HepG2 (cell line): ENCODE data around the gene HJURP. TPM values are rescaled to one million over a fixed set of nuclear protein-coding genes. Genes with fewer than 3 reads are reported as not detected.

Source experiments
- EHMT2 ChIP-seq: fragments of 200-600 bp; sonication (generic); IDR thresholded peaks from 2 replicates; pipeline ENCODE4 v1.7.0; 2017; ENCODE audit warnings: antibody characterized with exemption, low read depth, low read length, borderline replicate concordance
- FOSL1 ChIP-seq: sonication (generic); formaldehyde crosslinking; IDR thresholded peaks from 2 replicates; pipeline ENCODE4 v1.9.0; 2021; ENCODE audit warnings: missing genetic modification reagents, borderline replicate concordance
- JUND ChIP-seq: sonication (generic); formaldehyde crosslinking; IDR thresholded peaks from 2 replicates; pipeline ENCODE4 v1.8.0; 2022; ENCODE audit warnings: mild to moderate bottlenecking, missing genetic modification reagents
- NFE2L2 ChIP-seq: fragments of 150-350 bp; IDR thresholded peaks from 2 replicates; pipeline ENCODE4 v1.6.1; 2014; ENCODE audit warnings: low read length
- POLR2A ChIP-seq, 2 experiments: IDR thresholded peaks; 2 replicates each; pipeline ENCODE4 v1.6.1; 2011; ENCODE audit warnings: low read depth in 2 of 2, low read length in 2 of 2, mild to moderate bottlenecking in 1 of 2, moderate library complexity in 1 of 2; ENCODE audit not compliant: insufficient read depth in 1 of 2
- ZNF121 ChIP-seq: sonication (generic); formaldehyde crosslinking; IDR thresholded peaks from 2 replicates; pipeline ENCODE4 v1.5.0; 2020; ENCODE audit warnings: mild to moderate bottlenecking, missing genetic modification reagents
- polyA plus RNA-seq, 8 experiments: library from polyadenylated mRNA; depleted of rRNA in 3 of 8; stranded (reverse) in 7 of 8; unstranded in 1 of 8; fragments of >200 nt; fragmentation: Illumina TruSeq in 4 of 8; extraction: Trizol in 4 of 8; gene quantifications; 2 replicates each; pipeline versions ENCODE4 v1.2.1 to v1.2.3, GENCODE V29; 2011 to 2016; ENCODE audit warnings: low read depth in 4 of 8, missing spikeins in 1 of 8, mixed read lengths in 1 of 8; ENCODE audit not compliant: insufficient read depth in 1 of 8
- total RNA-seq, 5 experiments: library from RNA; depleted of rRNA; stranded (reverse); fragments of >200 nt; fragmentation: Illumina TruSeq; extraction: Trizol; gene quantifications; 2 replicates each; pipeline ENCODE4 v1.2.3, GENCODE V29; 2016; ENCODE audit warnings: low read depth in 1 of 5
- TF ChIP-seq, protein P1 (sequence below): sonication (generic); formaldehyde crosslinking; IDR thresholded peaks from 2 replicates; pipeline ENCODE4 v1.4.0; 2020; ENCODE audit warnings: missing genetic modification reagents, borderline replicate concordance
- TF ChIP-seq, protein P2 (sequence below): sonication (generic); formaldehyde crosslinking; IDR thresholded peaks from 2 replicates; pipeline ENCODE4 v1.4.0; 2020; ENCODE audit warnings: mild to moderate bottlenecking, missing genetic modification reagents

HJURP gene
- total and polyA plus RNA-seq, 2 of the 13 experiments (the other 11 are each of a cell fraction or from before 2014, with no cell fraction given) = 36.3 to 43.9 TPM

DNA sequence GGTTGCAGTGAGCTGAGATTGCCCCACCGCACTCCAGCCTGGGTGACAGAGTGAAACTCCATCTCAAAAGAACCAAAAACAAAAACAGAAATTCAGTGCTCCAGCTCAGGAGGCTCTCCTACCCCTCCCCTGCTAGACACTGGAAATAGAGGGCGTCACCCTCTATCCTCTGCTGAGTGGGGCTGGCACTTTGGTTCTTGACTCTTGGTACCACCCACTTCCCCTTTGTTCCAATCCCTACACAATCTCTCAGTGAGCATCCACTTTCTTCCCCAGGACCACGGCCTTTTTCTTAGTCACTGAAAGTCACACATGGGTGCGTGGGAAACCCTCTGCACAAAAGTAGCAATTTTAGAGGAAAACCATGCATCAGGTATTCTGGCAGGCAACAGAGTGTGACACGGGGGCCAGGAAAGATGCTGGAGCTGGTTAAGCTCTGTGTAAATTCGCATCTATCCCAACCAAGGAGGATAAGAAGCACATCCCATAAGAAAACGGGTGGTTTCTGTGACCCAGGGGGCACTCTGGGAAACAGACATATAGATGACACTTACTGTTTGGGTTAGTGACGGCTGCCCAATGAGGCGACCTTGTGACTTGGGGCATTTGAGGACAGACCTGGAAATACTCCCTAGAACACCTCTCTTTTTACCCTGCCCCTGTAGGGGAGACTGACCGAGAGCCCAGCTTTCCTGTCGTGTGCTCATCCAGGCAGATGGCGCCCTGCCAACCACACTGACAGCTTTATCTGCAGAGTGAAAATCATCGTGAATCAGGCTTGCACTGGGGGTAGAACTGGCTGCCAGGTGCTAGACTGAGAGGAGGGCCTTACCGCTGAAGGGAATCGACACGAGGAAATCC is 7.7 kb downstream of the HJURP start (continued):
- TF ChIP-seq NFE2L2 (no peak), POLR2A (IDR thresholded peaks at IDR 0.05; ENCODE audit: insufficient read depth in 1 of 2, low read depth in 2 of 2, low read length in 2 of 2) (no peak), ZNF121 (no peak), EHMT2 (no peak), FOSL1 (CRISPR knock-in tag) (no peak), JUND (CRISPR knock-in tag) (no peak)
- TF ChIP-seq, protein P1, sequence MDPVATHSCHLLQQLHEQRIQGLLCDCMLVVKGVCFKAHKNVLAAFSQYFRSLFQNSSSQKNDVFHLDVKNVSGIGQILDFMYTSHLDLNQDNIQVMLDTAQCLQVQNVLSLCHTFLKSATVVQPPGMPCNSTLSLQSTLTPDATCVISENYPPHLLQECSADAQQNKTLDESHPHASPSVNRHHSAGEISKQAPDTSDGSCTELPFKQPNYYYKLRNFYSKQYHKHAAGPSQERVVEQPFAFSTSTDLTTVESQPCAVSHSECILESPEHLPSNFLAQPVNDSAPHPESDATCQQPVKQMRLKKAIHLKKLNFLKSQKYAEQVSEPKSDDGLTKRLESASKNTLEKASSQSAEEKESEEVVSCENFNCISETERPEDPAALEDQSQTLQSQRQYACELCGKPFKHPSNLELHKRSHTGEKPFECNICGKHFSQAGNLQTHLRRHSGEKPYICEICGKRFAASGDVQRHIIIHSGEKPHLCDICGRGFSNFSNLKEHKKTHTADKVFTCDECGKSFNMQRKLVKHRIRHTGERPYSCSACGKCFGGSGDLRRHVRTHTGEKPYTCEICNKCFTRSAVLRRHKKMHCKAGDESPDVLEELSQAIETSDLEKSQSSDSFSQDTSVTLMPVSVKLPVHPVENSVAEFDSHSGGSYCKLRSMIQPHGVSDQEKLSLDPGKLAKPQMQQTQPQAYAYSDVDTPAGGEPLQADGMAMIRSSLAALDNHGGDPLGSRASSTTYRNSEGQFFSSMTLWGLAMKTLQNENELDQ (CRISPR knock-in tag) = no peak
- TF ChIP-seq, protein P2, sequence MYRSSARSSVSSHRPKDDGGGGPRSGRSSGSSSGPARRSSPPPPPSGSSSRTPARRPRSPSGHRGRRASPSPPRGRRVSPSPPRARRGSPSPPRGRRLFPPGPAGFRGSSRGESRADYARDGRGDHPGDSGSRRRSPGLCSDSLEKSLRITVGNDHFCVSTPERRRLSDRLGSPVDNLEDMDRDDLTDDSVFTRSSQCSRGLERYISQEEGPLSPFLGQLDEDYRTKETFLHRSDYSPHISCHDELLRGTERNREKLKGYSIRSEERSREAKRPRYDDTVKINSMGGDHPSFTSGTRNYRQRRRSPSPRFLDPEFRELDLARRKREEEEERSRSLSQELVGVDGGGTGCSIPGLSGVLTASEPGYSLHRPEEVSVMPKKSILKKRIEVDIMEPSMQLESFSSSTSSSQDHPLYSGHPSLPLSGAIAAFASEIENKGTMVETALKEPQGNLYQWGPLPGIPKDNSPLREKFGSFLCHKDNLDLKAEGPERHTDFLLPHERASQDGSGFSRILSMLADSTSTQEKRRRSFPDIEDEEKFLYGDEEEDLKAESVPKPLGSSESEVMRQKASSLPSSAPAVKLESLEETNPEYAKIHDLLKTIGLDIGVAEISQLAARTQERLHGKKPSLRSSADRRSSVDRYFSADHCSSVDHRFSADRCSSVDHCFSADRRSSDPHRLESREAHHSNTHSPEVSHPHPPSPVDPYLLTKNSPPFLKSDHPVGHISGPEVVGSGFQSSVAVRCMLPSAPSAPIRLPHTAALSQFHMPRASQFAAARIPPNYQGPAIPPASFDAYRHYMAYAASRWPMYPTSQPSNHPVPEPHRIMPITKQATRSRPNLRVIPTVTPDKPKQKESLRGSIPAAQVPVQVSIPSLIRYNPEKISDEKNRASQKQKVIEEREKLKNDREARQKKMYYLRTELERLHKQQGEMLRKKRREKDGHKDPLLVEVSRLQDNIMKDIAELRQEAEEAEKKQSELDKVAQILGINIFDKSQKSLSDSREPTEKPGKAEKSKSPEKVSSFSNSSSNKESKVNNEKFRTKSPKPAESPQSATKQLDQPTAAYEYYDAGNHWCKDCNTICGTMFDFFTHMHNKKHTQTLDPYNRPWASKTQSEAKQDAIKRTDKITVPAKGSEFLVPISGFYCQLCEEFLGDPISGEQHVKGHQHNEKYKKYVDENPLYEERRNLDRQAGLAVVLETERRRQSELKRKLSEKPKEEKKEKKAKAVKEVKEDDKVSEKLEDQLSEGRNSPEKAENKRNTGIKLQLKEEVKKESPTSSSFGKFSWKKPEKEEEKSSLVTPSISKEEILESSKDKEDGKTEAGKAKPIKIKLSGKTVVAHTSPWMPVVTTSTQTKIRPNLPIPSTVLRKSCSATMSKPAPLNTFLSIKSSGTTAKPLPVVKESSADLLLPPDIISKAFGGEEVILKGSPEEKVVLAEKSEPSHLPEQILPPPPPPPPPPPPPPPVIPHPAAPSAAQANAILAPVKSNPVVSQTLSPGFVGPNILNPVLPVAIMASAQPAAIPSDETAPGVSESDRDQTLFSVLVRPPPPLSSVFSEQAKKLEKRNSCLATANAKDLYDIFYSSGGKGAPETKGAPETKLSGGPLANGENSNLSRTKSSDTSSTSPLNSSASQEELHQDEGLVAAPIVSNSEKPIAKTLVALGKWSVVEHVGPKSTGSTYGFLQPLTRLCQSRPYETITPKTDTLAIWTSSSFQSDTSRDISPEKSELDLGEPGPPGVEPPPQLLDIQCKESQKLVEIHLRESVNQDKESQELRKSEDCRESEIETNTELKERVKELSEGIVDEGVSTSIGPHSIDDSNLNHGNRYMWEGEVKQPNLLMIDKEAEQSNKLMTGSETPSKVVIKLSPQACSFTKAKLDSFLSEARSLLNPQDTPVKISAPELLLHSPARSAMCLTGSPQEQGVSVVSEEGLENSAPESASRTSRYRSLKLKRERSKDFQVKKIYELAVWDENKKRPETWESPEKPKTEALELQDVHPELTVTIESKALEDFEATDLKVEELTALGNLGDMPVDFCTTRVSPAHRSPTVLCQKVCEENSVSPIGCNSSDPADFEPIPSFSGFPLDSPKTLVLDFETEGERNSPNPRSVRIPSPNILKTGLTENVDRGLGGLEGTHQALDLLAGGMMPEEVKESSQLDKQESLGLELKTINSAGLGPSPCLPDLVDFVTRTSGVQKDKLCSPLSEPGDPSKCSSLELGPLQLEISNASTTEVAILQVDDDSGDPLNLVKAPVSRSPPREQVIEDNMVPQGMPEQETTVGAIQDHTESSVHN = no peak
